Ascending aorta (tissue), 2 donors: ENCODE results near the gene CD302. TPM values are rescaled to one million over a fixed set of nuclear protein-coding genes. Genes with fewer than 3 reads are reported as not detected.
"Not testable (repeated sequence)": the region's sequence is repeated elsewhere in the genome, so short reads cannot be mapped to it uniquely, and the experiment has no call there.

Source experiments
- DNase-seq, 2 donors: peaks; one replicate each; pipeline ENCODE4 v3.0.0-alpha.2; 2019; ENCODE audit warnings: low spot score in 2 of 2
- H3K27ac ChIP-seq, 2 donors: fragments of 200-600 bp; sonication (generic); one replicate each; pipeline ENCODE4 v1.5.1; 2016 to 2017; ENCODE audit warnings: mild to moderate bottlenecking in 1 of 2
- H3K27me3 ChIP-seq: fragments of 200-600 bp; sonication (generic); one replicate; pipeline ENCODE4 v1.5.1; 2017
- H3K36me3 ChIP-seq, 2 donors: fragments of 200-600 bp; sonication (generic); one replicate each; pipeline ENCODE4 v1.5.1; 2016
- H3K4me1 ChIP-seq, 2 donors: fragments of 200-600 bp; sonication (generic); one replicate each; pipeline ENCODE4 v1.5.1; 2016 to 2017; ENCODE audit warnings: mild to moderate bottlenecking in 1 of 2
- H3K4me3 ChIP-seq, 2 donors: fragments of 200-600 bp; sonication (generic); one replicate each; pipeline ENCODE4 v1.5.1; 2016 to 2017; ENCODE audit warnings: mild to moderate bottlenecking in 1 of 2
- H3K9me3 ChIP-seq, 2 donors: fragments of 200-600 bp; sonication (generic); one replicate each; pipeline ENCODE4 v1.5.1; 2016
- intact Hi-C: fragments of 100-400 bp; cut with DNase I; formaldehyde crosslinking; loops from one replicate; pipeline ENCODE4 v1.15.1; 2023
- total RNA-seq: library from RNA; depleted of rRNA; stranded (reverse); fragments of >200 nt; gene quantifications from one replicate; pipeline ENCODE4 v1.1.0, GENCODE V29; 2016
- TF ChIP-seq, protein P1 (sequence below), 3 experiments: fragments of 200-600 bp in 2 of 3; fragments of 450-650 bp in 1 of 3; sonication (generic) in 2 of 3; IDR thresholded peaks; one replicate each; pipeline ENCODE4 v1.5.1; 2016 to 2019; ENCODE audit warnings: antibody characterized with exemption in 3 of 3, mild to moderate bottlenecking in 1 of 3, moderate library complexity in 1 of 3

Gene CD302
- total RNA-seq, 1 donor from 2014 or later, result 30.9 TPM

DNA sequence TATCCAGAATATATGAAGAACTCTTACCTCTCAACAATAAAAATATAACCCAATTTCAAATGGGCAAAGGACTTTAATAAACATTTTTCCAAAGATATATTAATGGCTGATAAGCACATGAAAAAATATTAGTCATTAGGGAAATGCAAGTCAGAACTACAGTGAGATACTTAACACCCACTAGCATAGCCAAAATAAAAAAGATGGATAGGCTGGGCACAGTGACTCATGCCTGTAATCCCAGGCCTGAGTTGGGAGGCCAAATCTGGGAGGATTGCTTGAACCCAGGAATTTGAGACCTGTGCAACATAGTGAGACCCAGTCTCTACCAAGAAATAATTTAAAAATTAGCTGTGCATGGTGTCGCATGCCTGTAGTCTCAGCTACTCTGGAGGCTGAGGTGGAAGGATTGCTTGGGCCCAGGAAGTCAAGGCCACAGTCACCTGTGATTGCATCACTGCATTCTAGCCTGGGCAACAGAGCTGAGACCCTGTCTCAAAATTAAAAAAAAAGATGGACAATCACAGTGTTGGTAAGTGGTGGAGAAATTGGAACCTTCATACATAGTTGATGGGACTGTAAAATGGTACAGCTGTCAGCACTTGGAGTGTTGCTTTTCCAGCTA lies 60.6 kb downstream of the CD302 start:
- H3K27me3 ChIP-seq, result no peaks in the 10 kb centered on the region
- peaks cover 22 to 38% of the 10 kb centered on the region in 2 donors for H3K36me3 ChIP-seq
- intact Hi-C loops, result no loop called here
- H3K4me1 ChIP-seq, result no peaks in the 10 kb centered on the region
- H3K9me3 ChIP-seq, result no peaks in the 10 kb centered on the region
- no peak overlapping the region for H3K27ac ChIP-seq
- TF ChIP-seq, protein P1, sequence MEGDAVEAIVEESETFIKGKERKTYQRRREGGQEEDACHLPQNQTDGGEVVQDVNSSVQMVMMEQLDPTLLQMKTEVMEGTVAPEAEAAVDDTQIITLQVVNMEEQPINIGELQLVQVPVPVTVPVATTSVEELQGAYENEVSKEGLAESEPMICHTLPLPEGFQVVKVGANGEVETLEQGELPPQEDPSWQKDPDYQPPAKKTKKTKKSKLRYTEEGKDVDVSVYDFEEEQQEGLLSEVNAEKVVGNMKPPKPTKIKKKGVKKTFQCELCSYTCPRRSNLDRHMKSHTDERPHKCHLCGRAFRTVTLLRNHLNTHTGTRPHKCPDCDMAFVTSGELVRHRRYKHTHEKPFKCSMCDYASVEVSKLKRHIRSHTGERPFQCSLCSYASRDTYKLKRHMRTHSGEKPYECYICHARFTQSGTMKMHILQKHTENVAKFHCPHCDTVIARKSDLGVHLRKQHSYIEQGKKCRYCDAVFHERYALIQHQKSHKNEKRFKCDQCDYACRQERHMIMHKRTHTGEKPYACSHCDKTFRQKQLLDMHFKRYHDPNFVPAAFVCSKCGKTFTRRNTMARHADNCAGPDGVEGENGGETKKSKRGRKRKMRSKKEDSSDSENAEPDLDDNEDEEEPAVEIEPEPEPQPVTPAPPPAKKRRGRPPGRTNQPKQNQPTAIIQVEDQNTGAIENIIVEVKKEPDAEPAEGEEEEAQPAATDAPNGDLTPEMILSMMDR (IDR thresholded peaks at IDR 0.05), result no peak
- no peak for DNase-seq
- no peak overlapping the region for H3K4me3 ChIP-seq

GRCh38 chr2:159736048-159736447 lies 62.0 kb downstream of the CD302 start:
- H3K27me3 ChIP-seq, result no peaks in the 10 kb centered on the region

DNA sequence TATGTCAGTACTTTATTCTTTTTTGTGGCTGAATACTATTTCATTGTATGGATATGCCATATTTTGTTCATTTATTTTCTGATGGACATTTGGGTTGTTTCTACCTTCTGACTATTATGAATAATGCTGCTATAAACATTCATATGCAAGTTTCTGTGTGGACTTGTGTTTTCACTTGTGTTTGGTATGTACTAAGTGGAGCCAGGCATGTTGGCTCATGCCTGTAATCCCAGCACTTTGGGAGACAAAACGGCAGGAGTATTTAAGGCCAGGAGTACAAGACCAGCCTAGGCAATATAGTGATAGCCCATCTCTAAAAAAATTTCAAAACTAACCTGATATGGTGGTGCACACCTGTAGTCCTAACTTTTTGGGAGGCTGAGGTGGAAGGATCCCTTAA lies 62.4 kb downstream of the CD302 start:
- Histone ChIP-seq H3K4me1 (no peaks in the 10 kb centered on the region), H3K27me3 (no peaks in the 10 kb centered on the region), H3K36me3 (peaks cover 35 to 55% of the 10 kb centered on the region in 2 donors), H3K27ac (no peak overlapping the region), H3K9me3 (no peaks in the 10 kb centered on the region), H3K4me3 (no peak overlapping the region)
- intact Hi-C loops, result no loop called here
- no peak for DNase-seq
- TF ChIP-seq, protein P1 (IDR thresholded peaks at IDR 0.05), result no peak

More at GRCh38 chr2:159736048-159736447, 62.0 kb downstream of the CD302 start:
- Histone ChIP-seq H3K27ac (no peak overlapping the region), H3K4me1 (no peaks in the 10 kb centered on the region), H3K4me3 (no peak overlapping the region), H3K9me3 (no peaks in the 10 kb centered on the region), H3K36me3 (peaks cover 31 to 51% of the 10 kb centered on the region in 2 donors)
- intact Hi-C loops, result no loop called here
- DNase-seq, result no peak
- TF ChIP-seq, protein P1 (IDR thresholded peaks at IDR 0.05), result no peak

GRCh38 chr2:159728629-159729028 lies 69.4 kb downstream of the CD302 start:
- TF ChIP-seq, protein P1 (IDR thresholded peaks at IDR 0.05), result no peak
- Histone ChIP-seq H3K4me1 (no peaks in the 10 kb centered on the region), H3K27ac (no peak overlapping the region), H3K9me3 (no peaks in the 10 kb centered on the region), H3K36me3 (peaks cover 18 to 33% of the 10 kb centered on the region in 2 donors), H3K4me3 (no peak overlapping the region), H3K27me3 (no peaks in the 10 kb centered on the region)
- DNase-seq, result no peak
- intact Hi-C loops, result no loop called here

- intact Hi-C loops, result no loop called here
- Histone ChIP-seq H3K4me1 (peaks cover 0 to 8% of the 10 kb centered on the region in 2 donors), H3K4me3 (no peak overlapping the region), H3K9me3 (no peaks in the 10 kb centered on the region), H3K27ac (no peak overlapping the region), H3K36me3 (peaks cover 6 to 13% of the 10 kb centered on the region in 2 donors), H3K27me3 (no peaks in the 10 kb centered on the region)
- TF ChIP-seq, protein P1 (IDR thresholded peaks at IDR 0.05), result no peak
- no peak for DNase-seq
Observed at GRCh38 chr2:159725713-159726112, 72.3 kb downstream of the CD302 start.

- peaks cover 8 to 16% of the 10 kb centered on the region in 2 donors for H3K36me3 ChIP-seq
- H3K4me3 ChIP-seq, H3K27ac ChIP-seq, intact Hi-C loops, DNase-seq, H3K27me3 ChIP-seq, H3K9me3 ChIP-seq, H3K4me1 ChIP-seq: not testable (repeated sequence)
Observed at GRCh38 chr2:159724795-159725572, 73.0 kb downstream of the CD302 start.
